Measurements from ENCODE around the gene BARX1. TPM values are rescaled to one million over a fixed set of nuclear protein-coding genes. Genes with fewer than 3 reads are reported as not detected.

The BARX1 gene
- total RNA-seq, 1 donor from 2014 or later: not detected

GRCh38 chr9:93969328-93969661 lies 14.1 kb upstream of the BARX1 start:
- Histone ChIP-seq H3K4me3 (no peak overlapping the region), H3K27me3 (peaks cover 16% of the 10 kb centered on the region), H3K27ac (no peak overlapping the region), H3K36me3 (no peaks in the 10 kb centered on the region), H3K9me3 (no peaks in the 10 kb centered on the region), H3K4me1 (no peaks in the 10 kb centered on the region)
- TF ChIP-seq CTCF (IDR thresholded peaks at IDR 0.05): no peak
- no peak for ATAC-seq
- intact Hi-C loops (cut with DNase I): loop anchor here (10.0 kb wide), 1 partner anchor 284 kb away; no protein-coding TSS in a partner anchor
- DNase-seq: no peak

GRCh38 chr9:93968451-93969327 lies 13.5 kb upstream of the BARX1 start:
- Histone ChIP-seq H3K27ac (no peak overlapping the region), H3K4me1 (no peaks in the 10 kb centered on the region), H3K36me3 (no peaks in the 10 kb centered on the region), H3K27me3 (peaks cover 16% of the 10 kb centered on the region), H3K4me3 (no peak overlapping the region), H3K9me3 (no peaks in the 10 kb centered on the region)
- TF ChIP-seq CTCF (IDR thresholded peaks at IDR 0.05): no peak
- intact Hi-C loops (cut with DNase I): loop anchor here (10.0 kb wide), 1 partner anchor 284 kb away; no protein-coding TSS in a partner anchor
- DNase-seq: no peak
- ATAC-seq: no peak

- no peak overlapping the region for H3K4me3 ChIP-seq
- intact Hi-C loops (cut with DNase I): loop anchor here (10.0 kb wide), 1 partner anchor 282 kb away; no protein-coding TSS in a partner anchor
- H3K27me3 ChIP-seq: peaks cover 16% of the 10 kb centered on the region
- no peak for TF ChIP-seq CTCF (IDR thresholded peaks at IDR 0.05)
- no peaks in the 10 kb centered on the region for H3K9me3 ChIP-seq
- no peak for DNase-seq
- no peak overlapping the region for H3K27ac ChIP-seq
- no peaks in the 10 kb centered on the region for H3K36me3 ChIP-seq
- H3K4me1 ChIP-seq: peaks cover 6% of the 10 kb centered on the region
- no peak for ATAC-seq
Observed at GRCh38 chr9:93967020-93967803, 12.1 kb upstream of the BARX1 start.

GRCh38 chr9:93965830-93966577 lies 10.8 kb upstream of the BARX1 start:
- Histone ChIP-seq H3K36me3 (no peaks in the 10 kb centered on the region), H3K9me3 (no peaks in the 10 kb centered on the region), H3K27ac (no peak overlapping the region), H3K4me1 (peaks cover 6% of the 10 kb centered on the region), H3K4me3 (no peak overlapping the region), H3K27me3 (peaks cover 24% of the 10 kb centered on the region)
- TF ChIP-seq CTCF (IDR thresholded peaks at IDR 0.05): no peak
- ATAC-seq (no peak), DNase-seq (no peak)
- intact Hi-C loops (cut with DNase I): loop anchor here (10.0 kb wide), 1 partner anchor 281 kb away; no protein-coding TSS in a partner anchor

- intact Hi-C loops (cut with DNase I): loop anchor here (10.0 kb wide), 1 partner anchor 280 kb away; no protein-coding TSS in a partner anchor
- Histone ChIP-seq H3K9me3 (no peaks in the 10 kb centered on the region), H3K36me3 (no peaks in the 10 kb centered on the region), H3K4me1 (peaks cover 13% of the 10 kb centered on the region), H3K27me3 (peaks cover 37% of the 10 kb centered on the region), H3K27ac (no peak overlapping the region), H3K4me3 (no peak overlapping the region)
- DNase-seq (no peak), ATAC-seq (no peak)
- TF ChIP-seq CTCF (IDR thresholded peaks at IDR 0.05): no peak
Observed at GRCh38 chr9:93964685-93965084, 9.5 kb upstream of the BARX1 start.

Data from upper lobe of right lung (tissue), 1 donor.